ENCODE data around the gene LASP1.

GRCh38 chr17:38907930-38908675 lies 38.2 kb downstream of the LASP1 start:
- no peak for TF ChIP-seq CTCF (IDR thresholded peaks at IDR 0.05)
- TF ChIP-seq ZFX (IDR thresholded peaks at IDR 0.05; ENCODE audit: borderline replicate concordance): no peak
